HG03095 (cell line): ENCODE data around the gene THADA.

Experiments used
- ATAC-seq: cut with Tn5 transposase; IDR thresholded peaks from one replicate; pipeline ENCODE4 v1.9.1; 2021; ENCODE audit warnings: moderate library complexity; ENCODE audit not compliant: unreplicated experiment

THADA gene

DNA sequence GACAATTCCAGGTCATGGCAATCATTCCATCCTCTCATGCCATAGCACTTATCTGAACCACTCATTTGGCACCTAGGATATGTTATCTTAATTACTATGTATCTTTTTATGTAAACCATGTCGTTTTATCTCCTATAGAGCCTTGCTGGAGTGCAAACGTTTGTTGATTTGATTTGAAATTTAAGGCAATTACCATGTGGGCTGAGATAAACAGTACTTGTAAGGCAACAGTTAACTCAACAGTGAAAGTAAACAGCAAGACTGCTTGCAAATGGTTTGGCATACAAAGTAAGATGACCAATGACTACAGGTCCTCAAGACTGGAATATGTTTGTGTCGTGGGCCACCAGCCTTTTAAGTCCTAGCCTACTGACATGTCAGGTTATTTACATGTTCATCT is 235.7 kb downstream of the THADA start:
- no peak for ATAC-seq

GRCh38 chr2:43358410-43359201 is 237.2 kb downstream of the THADA start:
- no peak for ATAC-seq

- no peak for ATAC-seq
Measured at GRCh38 chr2:43356774-43357173, 239.1 kb downstream of the THADA start.

DNA sequence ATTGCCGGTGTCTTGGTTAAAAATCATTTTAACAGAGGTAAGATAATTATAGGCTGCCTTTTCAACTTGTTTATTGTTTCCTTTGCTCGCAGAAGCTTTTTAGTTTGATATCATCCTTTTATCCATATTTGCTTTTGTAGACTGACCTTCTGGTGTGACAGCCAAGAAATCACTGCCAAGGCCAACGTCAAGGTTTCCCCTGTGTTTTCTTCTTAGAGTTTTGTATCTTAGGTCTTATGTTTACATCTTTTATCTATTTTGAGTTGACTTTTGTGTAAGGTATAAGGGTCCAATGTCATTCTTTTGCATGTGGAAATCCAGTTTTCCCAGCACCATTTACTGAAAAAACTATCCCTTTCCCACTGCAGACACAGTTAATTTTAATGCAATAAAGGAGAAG is 240.4 kb downstream of the THADA start:
- no peak for ATAC-seq

GRCh38 chr2:43349904-43350303 is 245.9 kb downstream of the THADA start:
- no peak for ATAC-seq

DNA sequence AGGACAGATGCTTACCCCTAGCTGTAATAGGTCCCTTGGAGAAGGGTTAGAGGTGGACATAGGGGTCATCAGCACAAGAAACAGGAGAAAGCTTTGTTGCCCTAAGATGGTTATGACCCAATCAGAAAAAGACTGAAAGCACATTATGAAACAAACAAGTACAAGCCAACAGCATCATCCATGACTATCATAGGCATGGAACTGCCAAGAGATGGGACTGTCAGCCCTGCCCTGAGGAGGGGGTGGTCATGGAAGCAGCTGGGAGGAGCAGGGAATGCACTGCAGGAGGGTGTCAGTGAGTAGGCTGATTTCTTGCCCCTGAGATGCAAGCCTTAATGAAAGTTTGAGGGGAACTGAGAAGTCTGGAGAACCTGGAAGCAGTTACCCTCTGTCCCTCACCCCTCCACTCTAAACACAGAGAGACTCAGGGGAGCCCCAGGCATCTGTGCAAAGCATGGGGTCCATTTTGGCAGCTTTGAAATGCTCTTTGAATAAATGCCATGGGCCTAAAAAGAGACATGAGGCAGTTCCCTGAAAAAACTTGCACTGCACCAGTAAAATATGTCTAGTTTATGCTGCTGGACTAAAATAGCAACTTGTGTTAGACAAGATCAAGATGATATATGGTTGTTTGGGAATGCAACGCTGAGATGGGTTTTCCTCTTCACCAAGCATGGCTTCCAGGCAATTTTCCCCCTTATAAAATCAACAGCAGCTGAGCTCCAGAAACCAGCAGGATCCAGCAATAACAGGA is 246.8 kb downstream of the THADA start:
- ATAC-seq = no peak

- no peak for ATAC-seq
Measured at GRCh38 chr2:43347746-43348145, 248.1 kb downstream of the THADA start.

DNA sequence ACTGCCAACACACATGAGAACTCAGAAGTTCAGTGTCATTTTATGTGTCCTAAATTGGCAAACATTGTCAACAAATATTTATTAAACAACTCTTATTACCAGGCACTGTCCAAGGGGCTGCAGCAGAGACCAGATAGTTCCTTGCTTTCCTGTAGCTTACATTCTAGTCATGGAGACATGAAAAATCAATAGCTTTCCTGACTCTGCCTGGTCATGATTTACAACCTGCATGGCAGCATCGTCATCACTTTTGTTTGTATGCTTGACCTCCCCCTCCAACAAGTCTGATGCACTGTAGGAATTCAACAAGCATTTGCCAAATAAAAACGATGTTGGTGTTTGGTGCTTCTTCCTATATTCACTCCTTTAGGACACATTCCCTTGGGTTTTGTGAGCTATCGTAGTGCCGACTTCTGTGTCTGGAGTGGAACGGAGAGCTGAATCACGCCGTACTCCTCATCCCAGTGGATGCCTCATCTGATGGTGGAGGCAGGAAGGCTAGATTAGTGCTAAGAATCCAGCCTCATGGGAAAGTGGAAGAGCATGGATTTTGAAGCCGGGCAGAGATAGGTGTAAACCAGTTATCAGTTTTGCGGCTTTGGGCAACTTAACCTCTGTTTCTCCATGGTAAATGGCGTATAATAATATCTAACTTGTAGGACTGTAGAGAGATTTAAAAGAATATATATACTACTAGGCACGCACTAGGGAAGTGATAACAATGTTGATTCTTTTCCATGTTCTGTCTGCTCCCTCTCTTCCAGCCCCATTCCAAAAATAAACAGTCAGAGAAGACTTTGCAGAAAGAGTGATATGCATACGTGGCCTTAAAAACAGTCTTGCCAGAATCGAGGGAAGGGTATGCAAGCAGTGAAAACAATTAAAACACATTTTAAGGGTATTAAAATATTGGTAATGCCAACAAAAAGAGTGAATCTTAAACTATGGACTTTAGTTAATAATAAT is 249.0 kb downstream of the THADA start:
- no peak for ATAC-seq

GRCh38 chr2:43345872-43346271 is 250.0 kb downstream of the THADA start:
- ATAC-seq = no peak

DNA sequence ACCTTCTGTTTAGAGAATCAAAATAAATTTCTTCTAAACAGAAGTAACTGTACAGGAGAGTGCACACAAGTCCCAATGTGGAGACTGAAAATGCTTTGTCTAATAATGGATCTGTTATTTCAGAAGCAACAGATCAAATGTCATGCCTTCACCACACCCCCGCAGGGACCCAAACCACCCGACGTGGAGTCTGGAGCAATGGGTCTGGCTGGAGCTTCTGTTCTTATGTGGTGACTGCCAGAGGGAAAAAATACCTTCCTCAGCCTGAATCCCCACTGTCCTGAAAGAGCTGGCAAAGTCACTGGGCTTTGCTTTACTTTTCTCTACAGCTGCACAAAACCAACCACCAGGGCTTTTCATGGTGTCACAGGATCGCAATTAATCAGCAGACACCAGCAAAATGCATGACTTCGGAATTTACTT is 250.4 kb downstream of the THADA start:
- no peak for ATAC-seq

DNA sequence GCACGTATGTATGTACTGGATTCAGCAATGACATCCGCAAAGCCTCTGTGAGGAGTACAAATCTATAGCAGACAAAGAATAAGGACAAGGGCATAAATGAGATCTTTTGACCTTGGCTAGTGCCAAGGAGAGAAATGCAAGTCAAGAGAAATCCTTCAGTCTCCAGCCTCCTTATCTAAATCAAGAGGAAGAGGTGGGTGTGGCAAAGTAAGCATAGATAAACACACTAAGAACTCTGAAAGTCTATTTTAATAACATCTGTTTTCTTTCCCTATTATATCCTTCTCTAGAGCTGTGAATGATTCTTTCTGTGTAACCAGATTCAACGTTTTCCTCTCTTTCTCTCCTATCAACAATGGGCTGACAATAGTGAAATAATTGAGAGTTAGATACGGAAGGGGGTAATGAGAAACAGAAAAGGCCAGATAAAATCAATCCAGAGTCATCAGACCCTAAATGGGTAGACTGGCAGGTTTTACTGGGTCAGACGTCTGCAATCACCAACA is 250.9 kb downstream of the THADA start:
- no peak for ATAC-seq

GRCh38 chr2:43343573-43344304 is 252.1 kb downstream of the THADA start:
- no peak for ATAC-seq

- no peak for ATAC-seq
Measured at GRCh38 chr2:43341959-43342757, 253.7 kb downstream of the THADA start.

GRCh38 chr2:43340945-43341356 is 254.9 kb downstream of the THADA start:
- ATAC-seq = no peak

DNA sequence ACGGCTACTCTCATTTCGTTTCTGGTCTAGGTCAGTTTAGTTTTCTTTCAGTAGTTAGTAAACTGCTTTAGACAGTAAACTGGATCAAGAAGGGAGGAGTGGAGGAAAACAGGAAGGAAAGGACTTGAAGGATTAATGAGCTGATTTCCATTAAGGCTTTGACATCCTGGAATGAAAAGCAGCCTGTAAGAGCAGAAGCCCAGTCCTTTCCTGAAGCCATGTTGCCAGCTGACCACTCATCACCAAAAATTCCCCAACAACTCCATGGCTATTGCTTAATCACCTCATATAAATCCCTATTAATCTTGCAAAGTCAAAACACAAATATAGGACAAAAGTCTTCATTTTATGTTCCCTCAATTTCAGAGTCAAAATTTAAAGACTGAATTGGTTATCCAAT is 255.8 kb downstream of the THADA start:
- ATAC-seq = no peak

- ATAC-seq = no peak
Measured at GRCh38 chr2:43333656-43334144, 262.1 kb downstream of the THADA start.

GRCh38 chr2:43333101-43333655 is 262.7 kb downstream of the THADA start:
- ATAC-seq = no peak

DNA sequence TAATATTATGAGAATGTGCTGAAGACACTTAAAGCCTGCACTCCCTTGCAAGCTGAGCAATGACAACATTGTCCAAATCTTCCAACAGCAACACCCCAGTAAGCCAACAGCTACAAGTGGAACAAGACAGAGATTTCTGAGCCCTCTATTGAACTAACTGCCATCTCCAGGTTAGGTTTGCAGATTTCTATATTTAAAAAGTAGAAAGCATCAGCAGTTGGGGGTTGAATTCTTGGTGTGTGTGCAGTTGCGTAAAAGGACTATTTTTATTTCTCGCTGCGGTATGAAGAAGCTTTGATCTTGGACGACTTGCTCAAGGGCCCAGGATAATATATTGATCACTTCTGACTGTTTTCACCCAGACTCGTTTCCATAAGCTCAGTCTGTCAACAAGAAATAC is 263.2 kb downstream of the THADA start:
- no peak for ATAC-seq

- ATAC-seq = no peak
Measured at GRCh38 chr2:43331422-43331821, 264.4 kb downstream of the THADA start.
